ENCODE results near the gene CCNY.

- TF ChIP-seq, protein P1, sequence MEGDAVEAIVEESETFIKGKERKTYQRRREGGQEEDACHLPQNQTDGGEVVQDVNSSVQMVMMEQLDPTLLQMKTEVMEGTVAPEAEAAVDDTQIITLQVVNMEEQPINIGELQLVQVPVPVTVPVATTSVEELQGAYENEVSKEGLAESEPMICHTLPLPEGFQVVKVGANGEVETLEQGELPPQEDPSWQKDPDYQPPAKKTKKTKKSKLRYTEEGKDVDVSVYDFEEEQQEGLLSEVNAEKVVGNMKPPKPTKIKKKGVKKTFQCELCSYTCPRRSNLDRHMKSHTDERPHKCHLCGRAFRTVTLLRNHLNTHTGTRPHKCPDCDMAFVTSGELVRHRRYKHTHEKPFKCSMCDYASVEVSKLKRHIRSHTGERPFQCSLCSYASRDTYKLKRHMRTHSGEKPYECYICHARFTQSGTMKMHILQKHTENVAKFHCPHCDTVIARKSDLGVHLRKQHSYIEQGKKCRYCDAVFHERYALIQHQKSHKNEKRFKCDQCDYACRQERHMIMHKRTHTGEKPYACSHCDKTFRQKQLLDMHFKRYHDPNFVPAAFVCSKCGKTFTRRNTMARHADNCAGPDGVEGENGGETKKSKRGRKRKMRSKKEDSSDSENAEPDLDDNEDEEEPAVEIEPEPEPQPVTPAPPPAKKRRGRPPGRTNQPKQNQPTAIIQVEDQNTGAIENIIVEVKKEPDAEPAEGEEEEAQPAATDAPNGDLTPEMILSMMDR (conservative IDR thresholded peaks at IDR 0.05 in 1 of 2, IDR thresholded peaks at IDR 0.05 in 1 of 2; ENCODE audit: extremely low read depth in 1 of 2, insufficient read depth in 1 of 2, low read depth in 1 of 2, low read length in 2 of 2) = no peak
- TF ChIP-seq EZH2 (IDR thresholded peaks at IDR 0.05; ENCODE audit: borderline replicate concordance, low read length) = no peak
Measured at GRCh38 chr10:35422228-35422627, 85.9 kb downstream of the CCNY start.

Data from mammary epithelial cell (primary cell).